ENCODE results near the gene RSPH6A. TPM values are rescaled to one million over a fixed set of nuclear protein-coding genes. Genes with fewer than 3 reads are reported as not detected.
A peak's percentile ranks its signal among the peaks of the same experiment; 100 is the strongest.

RSPH6A gene
- polyA plus RNA-seq, 1 donor (not counting 4 experiments of a cell fraction or from before 2014, with no cell fraction given): not detected

DNA sequence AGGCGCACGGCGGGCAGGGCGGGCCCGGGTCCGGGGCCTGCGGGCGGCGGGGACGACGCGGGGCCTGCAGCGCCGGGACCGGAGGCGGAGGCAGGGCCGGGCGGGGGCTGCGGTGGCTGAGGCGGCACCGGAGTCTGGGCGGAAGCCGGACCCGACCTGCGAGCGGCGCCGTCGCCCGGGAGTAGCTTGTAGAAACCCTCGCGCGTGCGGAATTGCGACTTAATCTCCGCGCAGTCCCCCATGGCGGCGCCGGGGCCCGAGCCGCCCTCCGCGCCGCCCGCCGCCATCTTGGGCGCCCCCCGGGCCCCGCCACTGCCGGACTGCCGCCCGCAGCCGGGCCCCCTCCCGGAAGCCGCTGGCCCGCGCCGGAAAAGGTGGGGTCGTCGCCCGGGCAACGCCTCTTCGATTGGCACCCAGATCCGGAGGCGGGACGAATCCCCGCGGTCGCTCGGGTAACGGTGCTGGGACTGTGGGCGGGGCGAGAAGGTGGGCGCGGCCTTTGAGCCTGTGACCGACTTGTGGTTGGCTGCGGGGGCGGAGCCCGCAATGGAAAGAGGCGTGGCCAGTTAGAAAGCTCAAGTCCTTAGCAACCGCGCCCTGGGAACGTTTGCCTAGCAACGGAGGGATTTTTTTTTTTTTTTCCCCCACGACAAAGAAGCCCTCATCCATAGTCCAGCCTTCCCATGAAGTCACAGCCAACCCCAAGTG lies 22.5 kb downstream of the RSPH6A start, which contains the start of gene DMWD:
Gene DMWD, minus strand, starts transcription at position 376 of the 708 bp plus-strand sequence. Its CDS starts 89 bp downstream, at position 287.
- dilution Hi-C loops (cut with MboI; ENCODE audit: extremely low pct_ligation_motif_present, low sequenced_read_pairs): no loop called here
- peak; percentile 78 for FAIRE-seq
- Histone ChIP-seq H3K4me1 (ENCODE audit: control insufficient read depth, extremely low read depth, insufficient read depth, low read length) (peaks cover 9% of the 10 kb centered on the region), H3K36me3 (ENCODE audit: control insufficient read depth in 2 of 2, extremely low read depth in 1 of 2, insufficient read depth in 2 of 2, low read length in 2 of 2) (peaks cover 2 to 17% of the 10 kb centered on the region in 2 experiments), H3K79me2 (ENCODE audit: control insufficient read depth, insufficient read depth, low read length) (peaks cover 19% of the 10 kb centered on the region), H3K9me3 (ENCODE audit: control insufficient read depth, low read depth, low read length) (no peaks in the 10 kb centered on the region), H3K9me1 (ENCODE audit: control insufficient read depth, extremely low read depth, insufficient read depth, low read length) (no peaks in the 10 kb centered on the region), H3K27ac (ENCODE audit: control insufficient read depth, insufficient read depth, low read length) (peak within 1 kb of the TSS; percentile 46), H2AFZ (ENCODE audit: control insufficient read depth, low read length) (no peak within 1 kb of the TSS), H3K27me3 (ENCODE audit: control insufficient read depth, extremely low read depth, insufficient read depth, low read length) (no peaks in the 10 kb centered on the region), H3K4me2 (ENCODE audit: control insufficient read depth, extremely low read depth, insufficient read depth, low read depth, low read length) (peak within 1 kb of the TSS; percentile 88), H4K20me1 (ENCODE audit: control insufficient read depth, extremely low read depth, insufficient read depth, low read length) (no peaks in the 10 kb centered on the region), H3K9ac (ENCODE audit: control insufficient read depth, extremely low read depth, insufficient read depth, low read length) (peak within 1 kb of the TSS; percentile 76), H3K4me3 (ENCODE audit: control insufficient read depth in 2 of 3, extremely low read depth in 1 of 3, insufficient read depth in 2 of 3, low read depth in 1 of 3, low read length in 3 of 3) (peak within 1 kb of the TSS; percentile 83 to 95 (median 90))
- DNase-seq (ENCODE audit: low read depth, low spot score): peak; percentile 87
- no peak for TF ChIP-seq EZH2 (IDR thresholded peaks at IDR 0.05; ENCODE audit: low read length)
- TF ChIP-seq, protein P1, sequence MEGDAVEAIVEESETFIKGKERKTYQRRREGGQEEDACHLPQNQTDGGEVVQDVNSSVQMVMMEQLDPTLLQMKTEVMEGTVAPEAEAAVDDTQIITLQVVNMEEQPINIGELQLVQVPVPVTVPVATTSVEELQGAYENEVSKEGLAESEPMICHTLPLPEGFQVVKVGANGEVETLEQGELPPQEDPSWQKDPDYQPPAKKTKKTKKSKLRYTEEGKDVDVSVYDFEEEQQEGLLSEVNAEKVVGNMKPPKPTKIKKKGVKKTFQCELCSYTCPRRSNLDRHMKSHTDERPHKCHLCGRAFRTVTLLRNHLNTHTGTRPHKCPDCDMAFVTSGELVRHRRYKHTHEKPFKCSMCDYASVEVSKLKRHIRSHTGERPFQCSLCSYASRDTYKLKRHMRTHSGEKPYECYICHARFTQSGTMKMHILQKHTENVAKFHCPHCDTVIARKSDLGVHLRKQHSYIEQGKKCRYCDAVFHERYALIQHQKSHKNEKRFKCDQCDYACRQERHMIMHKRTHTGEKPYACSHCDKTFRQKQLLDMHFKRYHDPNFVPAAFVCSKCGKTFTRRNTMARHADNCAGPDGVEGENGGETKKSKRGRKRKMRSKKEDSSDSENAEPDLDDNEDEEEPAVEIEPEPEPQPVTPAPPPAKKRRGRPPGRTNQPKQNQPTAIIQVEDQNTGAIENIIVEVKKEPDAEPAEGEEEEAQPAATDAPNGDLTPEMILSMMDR (optimal IDR thresholded peaks at IDR 0.05 in 1 of 3, IDR thresholded peaks at IDR 0.05 in 1 of 3, conservative IDR thresholded peaks at IDR 0.05 in 1 of 3; ENCODE audit: extremely low read depth in 1 of 3, insufficient read depth in 2 of 3, low read length in 3 of 3): peak in 1 of 3 experiments; percentile 12

DNA sequence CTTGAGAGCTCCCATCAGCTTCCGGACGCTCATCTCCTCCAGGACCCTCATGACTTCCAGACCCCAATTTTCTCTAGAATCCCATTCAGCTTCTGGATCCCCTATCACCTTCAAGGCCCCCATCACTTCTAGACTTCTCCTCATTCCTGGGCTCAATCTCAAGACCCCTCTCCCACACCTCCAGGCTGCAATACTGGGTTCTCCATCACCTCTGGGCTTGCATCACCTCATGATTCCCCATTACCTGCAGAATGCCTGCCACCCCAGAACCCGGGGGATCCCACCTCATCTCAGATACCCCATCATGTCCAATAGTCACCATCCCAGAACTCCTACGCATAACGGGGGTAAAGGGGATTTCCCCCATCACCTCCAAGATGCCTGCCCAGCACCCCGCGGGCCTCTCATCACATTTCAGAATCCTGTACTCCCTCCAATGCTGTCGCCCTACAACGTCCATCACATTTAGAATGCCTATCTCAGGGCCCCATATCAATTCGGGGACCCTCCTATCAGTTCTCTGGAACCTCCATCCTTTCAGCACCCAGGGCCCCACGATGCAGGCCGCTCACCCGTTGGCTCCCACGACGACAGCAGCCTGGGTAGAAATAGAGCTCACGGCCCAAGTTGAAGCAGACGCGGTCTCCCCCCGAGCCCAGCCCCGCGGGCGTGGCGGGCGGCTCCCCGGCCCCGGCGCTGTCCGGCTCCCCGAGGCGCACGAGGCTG lies 23.2 kb downstream of the RSPH6A start:
- H2AFZ ChIP-seq (ENCODE audit: control insufficient read depth, low read length): no peak overlapping the region
- DNase-seq (ENCODE audit: low read depth, low spot score) (no peak), FAIRE-seq (no peak)
- H3K36me3 ChIP-seq (ENCODE audit: control insufficient read depth in 2 of 2, extremely low read depth in 1 of 2, insufficient read depth in 2 of 2, low read length in 2 of 2): peaks cover 3 to 23% of the 10 kb centered on the region in 2 experiments
- dilution Hi-C loops (cut with MboI; ENCODE audit: extremely low pct_ligation_motif_present, low sequenced_read_pairs): no loop called here
- H4K20me1 ChIP-seq (ENCODE audit: control insufficient read depth, extremely low read depth, insufficient read depth, low read length): no peaks in the 10 kb centered on the region
- no peaks in the 10 kb centered on the region for H3K27me3 ChIP-seq (ENCODE audit: control insufficient read depth, extremely low read depth, insufficient read depth, low read length)
- H3K4me3 ChIP-seq (ENCODE audit: control insufficient read depth in 2 of 3, extremely low read depth in 1 of 3, insufficient read depth in 2 of 3, low read depth in 1 of 3, low read length in 3 of 3): peak overlapping the region; percentile 83 to 95 (median 90)
- no peaks in the 10 kb centered on the region for H3K9me1 ChIP-seq (ENCODE audit: control insufficient read depth, extremely low read depth, insufficient read depth, low read length)
- no peaks in the 10 kb centered on the region for H3K9me3 ChIP-seq (ENCODE audit: control insufficient read depth, low read depth, low read length)
- peaks cover 9% of the 10 kb centered on the region for H3K4me1 ChIP-seq (ENCODE audit: control insufficient read depth, extremely low read depth, insufficient read depth, low read length)
- H3K9ac ChIP-seq (ENCODE audit: control insufficient read depth, extremely low read depth, insufficient read depth, low read length): peak overlapping the region; percentile 76
- H3K79me2 ChIP-seq (ENCODE audit: control insufficient read depth, insufficient read depth, low read length): peaks cover 19% of the 10 kb centered on the region
- H3K4me2 ChIP-seq (ENCODE audit: control insufficient read depth, extremely low read depth, insufficient read depth, low read depth, low read length): peak overlapping the region; percentile 88
- peak overlapping the region; percentile 46 for H3K27ac ChIP-seq (ENCODE audit: control insufficient read depth, insufficient read depth, low read length)
- TF ChIP-seq EZH2 (IDR thresholded peaks at IDR 0.05; ENCODE audit: low read length): no peak
- TF ChIP-seq, protein P1 (optimal IDR thresholded peaks at IDR 0.05 in 1 of 3, IDR thresholded peaks at IDR 0.05 in 1 of 3, conservative IDR thresholded peaks at IDR 0.05 in 1 of 3; ENCODE audit: extremely low read depth in 1 of 3, insufficient read depth in 2 of 3, low read length in 3 of 3): no peak

Data from keratinocyte (primary cell).